ENCODE measurements around the gene HEMK1.

Gene HEMK1

GRCh38 chr3:50545781-50546180, 23.5 kb upstream of the HEMK1 start:
- TF ChIP-seq CTCF (conservative IDR thresholded peaks at IDR 0.05; ENCODE audit: control insufficient read depth, insufficient read depth, low read depth, low read length): no peak
- no peak for DNase-seq (ENCODE audit: low read depth)
- no peak overlapping the region for H3K4me3 ChIP-seq (ENCODE audit: control insufficient read depth, low read depth, low read length)

- no peak for TF ChIP-seq CTCF (conservative IDR thresholded peaks at IDR 0.05; ENCODE audit: control insufficient read depth, insufficient read depth, low read depth, low read length)
- no peak for DNase-seq (ENCODE audit: low read depth)
- H3K4me3 ChIP-seq (ENCODE audit: control insufficient read depth, low read depth, low read length): no peak overlapping the region
Measured at GRCh38 chr3:50549226-50549625, 20.1 kb upstream of the HEMK1 start.

- peak; percentile 65 for TF ChIP-seq CTCF (conservative IDR thresholded peaks at IDR 0.05; ENCODE audit: control insufficient read depth, insufficient read depth, low read depth, low read length)
- no peak overlapping the region for H3K4me3 ChIP-seq (ENCODE audit: control insufficient read depth, low read depth, low read length)
- DNase-seq (ENCODE audit: low read depth): peak; percentile 28
Measured at GRCh38 chr3:50550079-50550736, 19.1 kb upstream of the HEMK1 start.

- TF ChIP-seq CTCF (conservative IDR thresholded peaks at IDR 0.05; ENCODE audit: control insufficient read depth, insufficient read depth, low read depth, low read length): no peak
- DNase-seq (ENCODE audit: low read depth): no peak
- no peak overlapping the region for H3K4me3 ChIP-seq (ENCODE audit: control insufficient read depth, low read depth, low read length)
Measured at GRCh38 chr3:50551054-50551659, 18.2 kb upstream of the HEMK1 start.

- TF ChIP-seq CTCF (conservative IDR thresholded peaks at IDR 0.05; ENCODE audit: control insufficient read depth, insufficient read depth, low read depth, low read length): no peak
- DNase-seq (ENCODE audit: low read depth): no peak
- no peak overlapping the region for H3K4me3 ChIP-seq (ENCODE audit: control insufficient read depth, low read depth, low read length)
Measured at GRCh38 chr3:50551681-50552435, 17.5 kb upstream of the HEMK1 start.

GRCh38 chr3:50552598-50552997, 16.7 kb upstream of the HEMK1 start:
- no peak for TF ChIP-seq CTCF (conservative IDR thresholded peaks at IDR 0.05; ENCODE audit: control insufficient read depth, insufficient read depth, low read depth, low read length)
- H3K4me3 ChIP-seq (ENCODE audit: control insufficient read depth, low read depth, low read length): no peak overlapping the region
- DNase-seq (ENCODE audit: low read depth): no peak
